Adipose tissue (tissue), 3 donors: ENCODE results near the gene MYCBPAP. TPM values are rescaled to one million over a fixed set of nuclear protein-coding genes. Genes with fewer than 3 reads are reported as not detected.

Experiments
- H3K27ac ChIP-seq: one replicate; pipeline ENCODE4 v1.5.1; 2013; ENCODE audit warnings: low read depth, low read length
- WGBS, 3 donors: extraction: QIAGEN DNeasy Blood & Tissue Kit; methylation state at CpG; one replicate each; pipeline ENCODE4 v1.1.7; 2013; 5-methylcytosine and 5-hydroxymethylcytosine counted together
- polyA plus RNA-seq, 3 donors: library from polyadenylated mRNA; stranded (reverse); fragments of 200-250 nt; gene quantifications; one replicate each; pipeline ENCODE4 v1.2.3, GENCODE V29; 2013
- donor health status: healthy with polysubstance abuse.
- donor health status: Bipolar disorder and iron deficiency.
- donor health status: healthy.

The MYCBPAP gene
- polyA plus RNA-seq: under 1 TPM; 0.09 to 0.34 (median 0.18) TPM

DNA sequence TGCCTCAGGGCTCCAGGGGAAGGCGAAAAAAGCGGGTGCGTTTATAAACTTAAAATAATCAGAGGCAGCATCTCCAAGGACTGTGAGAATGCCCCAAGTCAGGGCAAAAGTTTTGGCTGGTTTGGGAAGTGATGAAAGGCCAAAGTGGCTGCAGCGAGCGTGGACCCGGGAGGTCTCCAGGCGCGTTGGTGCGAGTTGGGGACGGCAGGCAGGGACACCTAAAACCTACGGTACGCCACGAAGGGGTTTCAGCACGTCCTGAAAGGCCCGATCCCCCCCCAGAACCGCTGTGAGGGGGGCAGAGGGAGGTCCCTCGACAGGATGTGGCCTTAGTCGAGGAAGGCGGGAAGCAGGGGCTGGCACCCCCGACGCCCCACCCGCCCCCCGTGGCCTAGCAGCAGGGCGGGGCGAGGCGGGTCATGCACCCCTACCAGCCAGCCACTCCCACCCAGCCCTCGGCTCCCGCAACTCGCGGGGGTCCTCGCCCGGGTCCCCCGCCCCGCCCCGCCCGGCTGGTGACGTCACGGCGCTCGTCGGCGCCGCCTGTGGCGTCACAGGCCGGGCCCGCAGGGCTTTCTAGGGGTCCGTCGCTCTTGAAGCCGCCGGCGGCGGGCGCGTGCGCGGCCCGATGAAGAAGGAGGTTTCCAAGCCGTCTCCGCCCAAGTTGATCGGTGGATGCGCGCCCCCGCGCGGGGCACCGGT lies at the start of gene MYCBPAP:
TSS of gene MYCBPAP (plus strand) at position 569 of the 702 bp plus-strand sequence. CDS start 236 bp downstream, outside the sequence.
- WGBS, 3 donors: 6 to 16% (median 8%) methylated on average over 61 to 66 of the region's 66 CpGs
- H3K27ac ChIP-seq: no peak within 1 kb of the TSS

DNA sequence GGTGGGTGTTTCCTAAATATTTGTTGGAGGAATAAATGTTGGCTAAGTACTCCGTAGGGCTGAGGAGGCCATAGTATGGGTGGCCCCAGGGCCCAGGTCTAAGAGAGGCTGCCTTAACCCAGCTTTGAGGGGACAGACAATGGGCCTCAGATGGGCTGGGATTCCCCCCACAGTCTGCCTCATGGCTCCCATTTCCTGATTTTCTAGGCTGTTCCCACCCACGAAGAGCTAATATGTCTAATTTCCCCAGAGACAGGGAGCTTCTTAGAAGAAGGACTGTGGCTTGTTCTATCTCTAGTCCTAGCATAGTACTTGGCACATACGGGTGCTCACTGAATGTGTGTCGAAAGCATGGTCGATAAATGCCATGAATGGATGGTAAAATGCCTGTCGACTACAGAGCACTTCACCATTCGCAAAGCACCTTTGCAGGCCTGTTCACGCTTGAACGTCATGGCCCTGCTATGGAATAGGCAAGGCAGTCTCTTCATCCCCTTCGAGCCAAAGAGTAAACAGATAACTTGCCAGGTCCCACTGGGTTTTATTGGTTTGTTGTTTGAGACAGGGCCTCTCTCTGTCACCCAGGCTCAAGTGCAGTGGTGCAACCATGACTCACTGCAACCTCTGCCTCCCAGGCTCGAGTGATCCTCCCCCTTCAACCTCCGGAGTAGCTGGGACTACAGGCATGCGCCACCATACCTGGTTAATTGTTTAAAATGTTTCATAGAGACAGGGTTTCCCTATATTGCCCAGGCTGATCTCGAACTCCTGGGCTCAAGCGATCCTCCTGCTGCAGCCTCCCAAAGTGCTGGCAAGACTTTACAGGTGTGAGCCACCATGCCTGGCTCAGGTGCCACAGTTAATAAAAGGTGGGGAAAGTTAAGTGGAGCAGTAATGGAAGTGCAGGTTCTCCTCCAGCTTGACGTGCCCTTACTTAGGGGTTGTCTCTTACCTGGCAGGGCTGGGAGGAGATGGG lies 49.2 kb upstream of the MYCBPAP start:
- no peak overlapping the region for H3K27ac ChIP-seq
- 74 to 87% (median 79%) methylated on average over 16 of the region's 16 CpGs for WGBS, 3 donors

DNA sequence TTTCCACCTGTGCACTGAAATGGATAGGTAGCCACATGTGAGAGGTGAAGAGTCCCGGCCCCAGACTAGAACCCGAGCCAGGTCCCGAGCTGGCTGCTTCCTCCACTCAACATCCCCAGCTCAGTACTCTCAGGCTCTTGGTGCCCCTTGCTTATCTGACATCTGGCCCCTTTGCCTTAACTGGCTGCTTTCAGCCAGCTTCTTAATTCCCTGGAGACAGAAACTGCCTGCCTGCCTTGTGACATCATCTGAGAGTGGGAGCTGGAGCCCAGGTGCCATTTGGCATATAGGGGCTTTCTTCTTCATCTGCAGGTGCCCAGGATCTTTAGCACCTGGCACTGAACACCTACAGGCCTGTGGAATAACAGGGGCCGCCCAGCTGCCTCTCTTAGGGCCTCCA lies 48.5 kb upstream of the MYCBPAP start:
- 83 to 94% (median 91%) methylated on average over 4 of the region's 4 CpGs for WGBS, 3 donors

DNA sequence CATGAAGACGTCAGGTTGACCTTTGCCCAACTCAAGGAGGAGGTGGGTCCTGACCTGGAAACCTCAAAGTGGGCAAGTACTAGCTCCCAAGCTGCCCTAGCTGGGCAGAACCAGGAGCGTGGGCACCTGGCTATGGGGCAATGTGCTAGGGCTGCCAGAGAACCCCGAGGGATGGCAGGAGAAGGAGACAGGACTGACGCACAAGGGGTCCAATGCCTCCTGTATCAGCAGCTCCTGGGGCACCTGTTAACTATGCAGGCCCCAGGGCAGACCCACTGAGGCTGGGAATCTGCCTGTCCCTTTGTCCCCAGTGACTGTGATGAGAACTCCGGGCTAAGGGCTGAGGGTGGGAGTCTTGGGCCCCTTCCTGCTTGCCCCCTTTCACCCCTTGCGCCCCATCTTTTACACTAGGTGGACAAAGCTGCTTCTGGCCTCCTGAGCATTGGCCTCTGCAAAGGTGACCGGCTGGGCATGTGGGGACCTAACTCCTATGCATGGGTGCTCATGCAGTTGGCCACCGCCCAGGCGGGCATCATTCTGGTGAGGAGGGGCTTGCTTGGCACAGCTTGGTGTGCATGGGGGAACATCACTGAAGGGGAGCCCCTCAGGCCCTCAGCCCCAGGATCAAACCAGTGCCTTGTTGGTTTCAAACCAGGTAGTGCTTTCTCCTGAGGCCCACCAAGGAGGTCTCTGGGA lies 47.3 kb upstream of the MYCBPAP start:
- 90 to 95% (median 93%) methylated on average over 9 of the region's 9 CpGs for WGBS, 3 donors

More for the DNA sequence above, 48.5 kb upstream of the MYCBPAP start:
- no peak overlapping the region for H3K27ac ChIP-seq

GRCh38 chr17:50461550-50462132 lies 46.6 kb upstream of the MYCBPAP start:
- WGBS, 3 donors: 93 to 94% (median 93%) methylated on average over 14 of the region's 14 CpGs
- no peak overlapping the region for H3K27ac ChIP-seq

More for the DNA sequence above, 47.3 kb upstream of the MYCBPAP start:
- H3K27ac ChIP-seq: no peak overlapping the region

GRCh38 chr17:50462446-50462845 lies 45.8 kb upstream of the MYCBPAP start:
- no peak overlapping the region for H3K27ac ChIP-seq
- 49 to 82% (median 79%) methylated on average over 9 of the region's 9 CpGs for WGBS, 3 donors

- H3K27ac ChIP-seq: no peak overlapping the region
- 91 to 95% (median 94%) methylated on average over 3 of the region's 3 CpGs for WGBS, 3 donors
These were observed 44.1 kb upstream of the MYCBPAP start for GRCh38 chr17:50464121-50464520.

DNA sequence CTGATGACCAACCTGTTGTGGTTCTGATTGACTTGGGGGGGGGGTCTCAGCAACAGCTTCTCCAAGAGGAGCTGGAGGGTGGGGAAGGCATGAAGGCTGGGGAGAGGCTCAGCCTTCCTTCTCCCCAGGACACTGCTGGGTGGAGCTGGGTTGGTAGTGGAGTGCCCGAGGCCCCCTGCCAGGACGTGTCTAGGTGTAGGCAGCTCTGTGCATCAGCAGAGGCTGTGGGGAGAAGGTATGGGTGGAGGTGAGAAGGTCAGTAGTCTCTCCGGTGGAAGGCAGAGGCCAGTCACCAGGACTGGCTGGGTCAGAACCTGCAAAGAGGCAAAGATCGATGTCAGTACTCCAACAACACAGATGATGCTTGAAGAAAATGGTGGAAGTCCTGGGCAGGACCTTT lies 43.5 kb upstream of the MYCBPAP start:
- no peak overlapping the region for H3K27ac ChIP-seq
- 87 to 91% (median 88%) methylated on average over 4 of the region's 4 CpGs for WGBS, 3 donors

DNA sequence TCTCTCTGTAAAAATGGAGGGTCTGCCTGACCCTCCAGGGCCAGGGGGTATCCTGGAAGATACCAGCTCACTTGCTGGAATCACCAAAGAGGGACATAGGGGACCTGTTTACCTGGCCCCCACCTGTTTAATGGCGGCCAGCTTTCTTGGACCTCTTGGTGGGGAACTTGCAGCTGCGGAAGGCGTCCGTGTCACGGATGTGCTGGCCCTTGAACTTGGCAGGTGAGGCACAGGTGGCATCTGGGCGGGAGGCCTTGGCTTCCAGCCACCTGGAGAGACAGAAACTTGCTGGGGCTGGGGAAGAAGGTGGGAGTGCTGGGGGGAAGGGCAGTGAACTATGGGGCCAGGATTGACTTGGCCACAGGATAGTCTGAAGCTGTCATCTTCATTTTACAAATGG lies 43.1 kb upstream of the MYCBPAP start:
- no peak overlapping the region for H3K27ac ChIP-seq
- WGBS, 3 donors: 68 to 94% (median 93%) methylated on average over 6 of the region's 6 CpGs

- no peak overlapping the region for H3K27ac ChIP-seq
- WGBS, 3 donors: 93 to 96% (median 95%) methylated on average over 9 of the region's 9 CpGs
These were observed 42.6 kb upstream of the MYCBPAP start for GRCh38 chr17:50465635-50466034.

DNA sequence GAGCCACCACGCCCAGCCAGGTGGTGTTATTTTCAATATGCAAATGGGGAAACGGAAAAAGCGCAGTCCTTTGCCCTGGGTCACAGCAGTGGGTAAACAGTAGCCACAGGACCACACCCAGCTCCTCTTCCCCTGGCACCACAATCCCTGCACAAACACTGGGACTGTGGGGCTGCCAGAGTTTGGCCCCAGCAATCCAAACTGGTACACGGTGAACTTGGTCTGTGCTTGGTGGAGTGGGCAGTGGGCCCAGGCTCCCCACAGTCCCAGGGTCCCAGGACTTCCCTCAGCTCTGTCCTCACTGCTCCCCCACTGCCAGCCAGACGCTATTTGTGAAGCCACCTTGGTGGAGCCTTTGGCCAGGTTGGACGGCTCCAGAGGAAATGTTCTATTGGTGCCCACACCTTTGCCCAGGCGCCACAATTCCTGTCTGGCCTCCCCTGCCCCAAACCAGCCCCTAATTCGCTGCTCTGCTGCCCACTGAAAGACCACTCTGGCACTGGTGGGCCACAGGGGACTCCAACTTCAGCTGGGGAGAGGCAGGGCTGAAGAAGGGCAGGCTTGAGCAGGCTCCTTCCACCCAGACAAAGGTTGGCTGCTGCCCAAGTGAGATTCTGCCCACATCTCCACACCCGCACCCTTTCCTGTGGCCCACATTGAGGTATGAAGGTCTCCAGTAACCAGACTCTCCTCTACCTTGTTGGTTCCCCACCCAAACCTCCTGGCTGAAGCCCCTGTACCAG lies 41.7 kb upstream of the MYCBPAP start:
- 80 to 87% (median 80%) methylated on average over 9 of the region's 9 CpGs for WGBS, 3 donors
- H3K27ac ChIP-seq: no peak overlapping the region

DNA sequence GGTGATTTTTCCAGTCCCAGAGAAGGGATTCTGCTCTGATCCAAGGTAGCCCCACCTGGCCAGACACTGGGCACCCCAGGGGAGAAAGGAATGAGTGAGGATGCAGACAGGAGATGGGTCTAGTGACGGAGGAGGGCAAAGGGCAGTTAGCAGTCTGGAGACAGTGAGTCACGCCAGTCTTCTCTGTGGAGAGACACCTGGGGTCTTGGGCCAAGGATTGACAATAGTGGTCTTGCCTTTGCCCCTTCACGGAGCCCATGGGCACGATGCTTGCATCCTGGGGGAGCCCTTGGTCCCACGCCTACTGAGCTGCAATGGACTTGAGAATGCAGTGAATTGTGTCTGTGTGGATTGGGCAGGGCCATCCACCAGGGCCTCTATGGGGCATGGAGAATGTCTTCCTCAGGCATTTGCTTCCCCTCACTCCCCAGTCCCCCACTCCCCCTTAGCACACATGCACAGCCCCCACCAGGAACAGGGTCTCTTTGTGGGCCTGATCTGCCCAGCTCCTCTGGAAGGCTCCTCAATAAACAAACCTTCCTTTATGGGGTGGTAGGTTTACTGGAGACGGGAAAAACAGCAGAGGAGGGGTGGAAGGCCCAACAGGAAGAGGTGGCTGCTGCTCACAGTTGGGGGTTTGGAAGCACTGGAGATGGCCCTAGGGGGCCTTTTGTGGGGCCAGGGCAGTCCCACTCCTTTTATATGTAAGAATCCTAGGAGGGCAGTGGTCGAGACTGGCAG lies 41.0 kb upstream of the MYCBPAP start:
- H3K27ac ChIP-seq: no peak overlapping the region
- WGBS, 3 donors: 82 to 91% (median 87%) methylated on average over 7 of the region's 7 CpGs

DNA sequence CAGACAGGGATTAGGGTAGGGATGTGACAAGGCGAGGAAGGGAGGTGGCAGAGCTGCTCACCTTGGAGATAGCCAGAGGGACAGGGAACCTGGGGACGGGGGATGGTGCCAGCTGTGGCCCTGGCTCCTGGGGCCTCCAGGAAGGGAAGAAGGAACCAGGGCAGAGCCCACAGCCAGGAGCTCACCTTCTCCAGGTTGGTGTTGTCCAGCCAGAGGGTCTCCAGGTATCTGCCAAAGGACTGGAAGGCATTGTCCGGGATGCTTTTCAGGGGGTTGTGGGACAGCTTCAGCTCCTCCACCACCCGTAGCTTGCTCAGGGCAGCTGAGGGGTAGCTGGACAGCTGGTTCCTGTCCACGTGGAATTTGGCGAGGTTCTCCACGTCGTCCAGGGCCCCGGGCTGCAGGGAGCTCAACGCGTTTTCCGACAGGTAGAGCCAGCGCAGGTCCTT lies 40.4 kb upstream of the MYCBPAP start:
- WGBS, 3 donors: 66 to 86% (median 66%) methylated on average over 12 to 13 of the region's 13 CpGs
- no peak overlapping the region for H3K27ac ChIP-seq

GRCh38 chr17:50468304-50469207 lies 39.7 kb upstream of the MYCBPAP start, which contains the start of gene CHAD:
CHAD (minus strand) TSS chr17:50468880; CDS start chr17:50468813, 67 bp downstream.
- no peak within 1 kb of the TSS for H3K27ac ChIP-seq
- WGBS, 3 donors: 25 to 55% (median 26%) methylated on average over 68 to 71 of the region's 71 CpGs

DNA sequence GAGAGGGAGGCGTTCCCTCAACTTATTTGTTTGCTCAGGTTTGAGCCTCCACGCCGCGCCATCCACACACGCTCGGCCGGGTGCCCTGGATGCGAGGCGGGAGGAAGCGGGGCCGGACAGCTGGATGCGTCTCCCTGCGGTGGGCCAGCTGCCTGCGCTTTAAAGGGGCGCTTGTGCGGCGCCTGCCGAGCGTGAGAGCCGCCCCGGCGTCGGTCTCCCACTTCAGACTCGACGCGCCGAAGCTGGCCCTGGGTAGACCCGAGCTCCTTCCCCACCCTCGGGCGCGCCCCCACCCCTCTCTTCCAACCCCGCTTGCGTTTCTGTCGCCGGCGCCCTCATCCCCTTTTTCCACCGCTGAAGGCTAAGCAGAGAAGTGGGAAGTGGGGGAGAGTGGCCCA lies 39.0 kb upstream of the MYCBPAP start:
- WGBS, 3 donors: 5 to 23% (median 6%) methylated on average over 31 to 37 of the region's 37 CpGs
- no peak overlapping the region for H3K27ac ChIP-seq
